ENCODE results near the gene SKI.

The SKI gene

DNA sequence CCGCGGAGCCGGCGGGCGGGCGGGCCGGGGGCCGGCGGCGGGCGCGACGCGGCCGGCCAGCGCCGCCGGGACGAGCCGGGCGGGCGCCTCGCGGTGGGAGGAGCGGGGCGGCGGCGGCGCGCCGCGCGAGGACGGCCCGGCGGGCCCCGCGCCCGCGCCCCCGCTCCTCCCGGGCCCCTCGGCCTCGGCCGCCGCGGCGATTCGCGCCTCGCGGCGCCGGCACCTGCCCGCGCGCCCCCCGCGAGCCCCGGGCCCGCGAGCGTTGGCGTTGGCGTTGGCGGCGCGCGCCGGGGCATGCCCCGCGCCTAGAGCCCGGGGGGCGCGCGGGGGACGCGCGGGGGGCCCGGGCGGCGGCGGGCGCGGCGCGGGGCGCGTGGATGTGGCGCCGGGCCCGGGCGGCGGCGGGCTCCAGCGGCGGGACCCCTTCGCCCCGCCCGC is at the start of gene SKI:
Gene SKI, plus strand, starts transcription at position 163 of the 438 bp plus-strand sequence. CDS start 448 bp downstream, outside the sequence.
- DNase-seq: no peak

DNA sequence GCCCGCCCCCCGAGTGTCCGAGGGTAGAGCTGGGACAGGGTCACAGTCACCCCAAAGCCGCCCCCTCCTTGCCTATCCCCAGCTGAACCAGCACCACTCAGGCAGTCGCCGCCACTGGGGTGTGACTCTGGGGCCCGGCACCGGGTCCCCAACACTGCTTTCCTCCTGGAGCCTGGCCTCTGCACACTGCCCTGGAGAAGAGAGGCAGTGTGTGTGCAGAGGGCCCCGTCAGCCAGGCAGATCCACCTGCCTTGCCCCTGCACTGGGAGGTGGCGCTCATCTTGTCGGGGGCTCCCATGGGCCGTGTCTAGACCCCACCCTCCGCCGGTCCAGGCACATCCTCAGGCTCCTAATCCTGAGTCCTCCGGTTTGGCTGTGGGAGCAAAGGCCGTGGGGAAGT is 49.2 kb upstream of the SKI start:
- DNase-seq: no peak

DNA sequence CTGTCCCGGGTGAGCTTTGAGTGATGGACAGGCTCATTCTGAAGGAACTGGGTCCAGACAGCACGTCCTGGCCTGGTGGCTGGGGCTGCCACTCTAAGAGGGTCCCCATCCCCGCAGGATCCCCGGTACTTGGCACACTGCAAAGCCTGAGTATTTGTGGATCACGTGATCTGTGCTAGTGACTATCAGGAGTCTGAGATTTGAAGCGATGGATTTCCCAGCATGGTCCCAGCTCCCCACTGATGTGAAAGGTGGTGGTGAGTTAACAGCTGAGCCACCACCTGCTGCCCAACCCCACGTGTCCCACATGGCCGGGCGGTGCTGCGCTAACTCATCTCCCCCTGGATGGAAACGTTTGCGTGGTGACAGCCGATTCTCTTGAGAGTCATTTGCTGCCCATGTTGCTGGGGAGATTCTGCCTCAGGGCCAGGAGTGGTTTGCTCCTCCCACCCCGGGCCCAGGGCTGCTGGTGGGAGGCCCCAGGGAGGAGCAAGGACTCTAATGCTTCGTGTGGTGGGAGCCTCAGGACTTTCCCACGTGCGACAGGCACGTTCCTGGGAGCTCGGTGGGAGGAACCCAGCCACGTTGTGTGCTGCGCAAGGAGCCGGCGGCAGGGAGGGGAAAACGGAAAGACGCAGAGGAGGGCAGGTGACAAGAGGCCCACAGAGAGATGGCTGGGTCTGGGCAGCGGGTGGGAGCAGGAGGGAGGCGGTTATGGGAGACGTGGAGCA is 48.7 kb upstream of the SKI start:
- DNase-seq: no peak

DNA sequence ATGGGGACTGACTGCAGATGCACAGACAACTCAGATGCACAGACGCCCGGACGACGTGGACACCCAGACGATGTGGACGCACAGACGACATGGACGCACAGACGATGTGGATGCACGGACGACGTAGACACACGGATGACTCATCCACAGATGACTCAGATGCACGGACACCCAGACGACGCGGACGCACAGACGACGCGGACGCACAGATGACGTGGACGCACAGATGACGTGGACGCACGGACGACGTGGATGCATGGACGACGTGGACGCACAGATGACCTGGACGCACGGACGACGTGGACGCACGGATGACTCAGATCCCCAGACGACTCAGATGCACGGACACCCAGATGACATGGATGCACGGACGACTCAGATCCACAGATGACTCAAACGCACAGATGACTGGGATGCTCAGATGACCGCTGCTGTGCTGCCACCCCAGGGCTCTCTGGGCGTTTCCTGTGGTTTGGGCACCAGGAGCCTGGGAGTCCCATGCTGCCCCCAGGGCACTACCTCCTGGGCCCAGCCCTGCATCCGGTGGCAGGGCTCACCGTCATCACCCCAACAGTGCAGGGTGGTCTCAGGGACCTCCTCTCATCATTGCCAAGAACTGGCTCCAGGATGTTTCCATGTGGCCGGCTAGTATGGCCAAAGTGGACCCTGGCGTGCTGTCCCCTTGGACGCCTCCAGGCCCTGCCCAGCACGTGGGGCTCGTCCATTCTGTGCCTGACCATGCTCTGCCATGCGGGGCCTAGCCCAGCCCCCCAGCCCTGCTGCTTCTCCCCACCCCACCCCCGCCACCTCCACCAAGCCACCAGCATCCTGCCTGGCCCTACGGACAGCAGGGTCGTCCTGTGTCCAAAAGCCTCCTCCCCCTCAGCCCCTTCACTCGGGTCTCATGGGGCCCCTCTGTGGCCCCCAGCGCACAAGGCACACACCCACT is 47.5 kb upstream of the SKI start:
- no peak for DNase-seq

DNA sequence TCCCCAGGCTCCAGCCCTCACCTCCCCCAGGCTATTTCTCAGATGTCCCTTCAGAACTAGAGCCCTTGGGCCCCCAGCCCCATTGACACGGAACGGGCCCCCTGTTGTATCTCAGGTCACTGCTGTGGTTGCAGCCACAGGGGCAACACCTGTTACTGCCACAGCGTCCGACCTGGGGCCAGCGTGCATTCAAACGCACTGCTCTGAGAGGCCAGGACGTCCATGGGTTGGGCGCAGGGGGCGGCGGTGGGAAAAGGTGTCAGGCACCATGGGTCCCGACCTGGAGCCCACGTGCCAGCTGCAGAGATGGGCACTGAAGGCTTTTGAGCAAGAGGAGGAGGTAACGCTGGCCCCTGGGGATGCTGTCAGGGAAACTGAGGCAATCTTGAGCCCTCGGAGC is 46.8 kb upstream of the SKI start:
- no peak for DNase-seq

DNA sequence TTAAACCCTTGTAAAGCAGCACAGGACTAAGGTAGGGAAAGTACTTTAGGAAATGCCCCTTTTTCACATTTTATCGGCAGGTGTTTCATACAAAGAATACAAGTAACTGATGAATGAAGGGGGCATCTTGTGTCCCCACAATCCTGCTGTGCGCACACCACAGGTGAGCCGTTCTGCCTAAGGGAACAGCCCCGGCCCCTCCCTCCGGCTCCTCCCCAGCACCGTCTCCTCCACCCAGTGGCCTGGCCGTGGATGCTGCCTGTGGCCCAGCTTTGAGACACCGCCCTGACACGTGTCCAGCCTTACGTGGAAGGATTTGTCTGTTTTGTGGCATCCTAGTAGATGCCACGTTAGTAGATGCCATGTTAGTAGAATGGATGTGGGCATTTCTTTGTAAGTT is 46.4 kb upstream of the SKI start:
- no peak for DNase-seq

DNA sequence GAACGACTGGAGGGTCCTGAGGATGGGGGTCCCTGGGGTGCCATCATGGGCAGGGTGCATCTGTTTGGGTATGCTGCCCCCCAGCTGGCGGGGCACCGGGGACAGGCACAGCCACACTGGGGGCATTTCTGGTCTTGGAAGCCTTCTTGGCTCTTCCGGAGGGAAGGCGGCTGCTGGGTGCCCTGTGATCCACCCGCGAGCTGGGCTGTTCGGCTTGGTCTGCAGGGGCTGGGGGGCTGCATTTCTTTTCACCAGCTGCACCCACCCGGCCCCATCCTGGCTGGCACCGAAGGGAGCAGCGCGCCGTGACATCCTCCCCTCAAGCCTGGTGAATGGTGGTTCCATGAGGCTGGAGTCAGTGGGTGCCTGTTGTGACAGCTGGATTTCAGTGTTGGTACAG is 45.7 kb upstream of the SKI start:
- no peak for DNase-seq

DNA sequence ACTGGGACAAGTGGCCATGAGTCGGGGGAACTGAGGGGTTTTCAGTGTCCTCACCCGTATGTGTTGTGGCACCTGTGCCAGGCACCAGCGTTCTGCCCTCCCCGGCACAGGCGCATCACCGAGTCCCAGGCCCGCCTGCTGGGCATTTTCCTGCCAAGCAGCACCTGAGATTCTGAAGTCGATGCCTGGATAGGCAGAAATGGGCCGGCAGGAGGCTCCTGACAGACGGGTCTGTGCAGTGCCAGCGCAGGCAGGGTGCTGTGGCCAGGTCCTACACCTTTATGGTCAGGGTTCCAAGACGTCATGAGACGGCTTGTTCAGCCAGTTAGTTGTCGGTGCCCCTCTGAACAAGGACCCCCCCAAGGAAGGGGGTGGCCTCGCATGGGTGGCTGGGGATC is 44.2 kb upstream of the SKI start:
- no peak for DNase-seq

DNA sequence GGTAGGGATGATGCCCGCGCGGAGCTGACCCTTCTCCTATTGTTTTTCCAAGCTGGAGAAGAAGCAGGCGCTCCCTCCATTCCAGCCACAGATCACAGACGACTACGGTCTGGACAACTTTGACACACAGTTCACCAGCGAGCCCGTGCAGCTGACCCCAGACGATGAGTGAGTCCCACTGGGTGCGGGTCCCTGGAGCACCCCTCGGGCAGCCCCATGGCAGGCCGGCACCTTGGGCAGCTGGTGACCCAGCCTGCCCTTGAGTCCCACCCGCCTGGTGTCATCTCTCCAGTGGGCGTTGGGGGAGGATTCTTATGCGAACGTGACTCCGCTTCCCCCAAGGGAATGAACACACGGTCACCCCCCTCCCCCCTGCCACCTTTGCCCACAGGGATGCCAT is 43.6 kb upstream of the SKI start:
- DNase-seq: no peak

DNA sequence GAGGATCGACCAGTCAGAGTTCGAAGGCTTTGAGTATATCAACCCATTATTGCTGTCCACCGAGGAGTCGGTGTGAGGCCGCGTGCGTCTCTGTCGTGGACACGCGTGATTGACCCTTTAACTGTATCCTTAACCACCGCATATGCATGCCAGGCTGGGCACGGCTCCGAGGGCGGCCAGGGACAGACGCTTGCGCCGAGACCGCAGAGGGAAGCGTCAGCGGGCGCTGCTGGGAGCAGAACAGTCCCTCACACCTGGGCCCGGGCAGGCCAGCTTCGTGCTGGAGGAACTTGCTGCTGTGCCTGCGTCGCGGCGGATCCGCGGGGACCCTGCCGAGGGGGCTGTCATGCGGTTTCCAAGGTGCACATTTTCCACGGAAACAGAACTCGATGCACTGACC is 43.2 kb upstream of the SKI start:
- DNase-seq: no peak

DNA sequence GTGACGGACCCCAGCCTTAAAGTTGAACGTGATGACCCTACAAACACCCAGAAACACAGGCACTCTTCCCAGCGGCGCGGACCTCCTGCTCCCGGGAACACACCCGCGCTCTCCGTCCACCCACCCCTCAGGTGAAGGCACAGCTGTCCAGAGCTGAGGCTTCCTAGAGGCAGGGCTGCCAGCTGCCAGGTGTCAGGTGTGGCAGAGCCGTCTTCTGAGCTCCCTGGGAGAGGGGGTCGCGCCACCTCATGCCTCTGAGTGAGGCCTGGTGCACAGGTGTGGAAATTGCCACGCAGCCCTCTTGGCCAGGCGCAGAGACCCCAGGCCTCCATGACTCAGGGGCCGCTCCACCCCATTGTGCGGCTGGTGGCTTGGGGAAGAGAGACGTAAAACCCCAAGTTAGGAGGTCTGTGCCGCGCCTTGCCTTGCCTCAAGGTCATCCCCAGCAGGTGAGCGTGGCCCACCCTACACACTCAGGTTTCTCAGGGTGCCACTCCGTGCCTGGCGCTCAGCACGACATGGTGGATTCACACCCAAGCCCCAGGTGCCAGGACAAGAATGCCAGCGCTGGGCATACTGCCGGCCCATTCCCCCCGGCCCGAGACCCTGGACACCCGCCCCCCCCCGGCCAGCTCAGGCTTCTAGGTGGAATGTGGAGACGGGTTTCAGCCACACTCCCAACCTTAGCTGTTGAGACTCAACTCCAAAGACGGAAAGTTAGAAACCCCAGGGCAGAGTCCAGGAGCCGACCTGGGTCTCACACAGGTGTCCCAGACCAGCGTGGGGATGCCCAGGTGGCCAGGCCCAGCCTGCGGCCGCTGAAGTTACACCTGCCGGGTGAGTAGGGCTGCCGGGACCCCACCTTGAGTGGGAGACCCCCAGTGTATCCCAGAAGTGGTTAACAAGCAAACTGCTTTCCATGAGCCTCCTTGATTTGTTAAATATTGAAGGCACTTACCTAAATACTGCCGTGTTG is 42.0 kb upstream of the SKI start:
- DNase-seq: no peak

DNA sequence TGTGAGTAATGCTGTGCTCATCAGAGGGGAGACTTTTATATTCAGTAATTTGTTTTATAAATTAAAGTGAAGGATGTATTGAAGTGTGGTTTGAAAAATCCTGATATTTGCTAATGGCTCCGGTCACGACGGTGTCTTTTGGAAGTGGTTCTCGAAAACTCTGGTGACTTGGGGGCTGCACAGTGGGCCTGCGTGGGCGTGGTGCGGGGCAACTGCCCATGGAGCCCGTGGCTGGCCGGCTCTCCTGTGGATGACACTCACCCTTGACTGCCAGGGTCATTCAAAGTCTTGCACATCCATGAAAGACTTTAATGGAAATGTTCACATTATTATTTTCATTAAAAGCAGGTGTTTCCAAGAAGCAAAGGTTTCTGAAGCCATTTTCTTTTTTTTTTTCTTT is 41.2 kb upstream of the SKI start:
- DNase-seq: no peak

DNA sequence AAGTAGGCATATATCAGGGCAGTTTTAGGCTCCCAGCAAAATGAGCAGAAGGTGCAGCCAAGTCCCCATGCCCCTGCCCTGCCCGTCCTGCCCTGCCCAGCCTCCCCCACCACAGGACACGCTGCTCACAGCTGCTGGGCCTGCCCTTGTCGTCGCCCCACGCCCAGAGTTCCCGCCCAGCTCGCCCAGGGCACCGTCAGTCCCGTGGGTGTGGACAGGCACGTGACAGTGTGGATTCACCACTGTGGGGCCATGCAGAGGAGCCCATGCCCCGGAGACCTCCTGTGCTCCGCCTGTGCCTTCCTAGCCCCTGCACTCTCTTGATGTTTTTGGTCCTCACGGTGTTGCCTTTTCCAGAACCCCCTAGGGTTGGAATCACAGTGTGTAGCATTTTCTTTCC is 40.5 kb upstream of the SKI start:
- no peak for DNase-seq

DNA sequence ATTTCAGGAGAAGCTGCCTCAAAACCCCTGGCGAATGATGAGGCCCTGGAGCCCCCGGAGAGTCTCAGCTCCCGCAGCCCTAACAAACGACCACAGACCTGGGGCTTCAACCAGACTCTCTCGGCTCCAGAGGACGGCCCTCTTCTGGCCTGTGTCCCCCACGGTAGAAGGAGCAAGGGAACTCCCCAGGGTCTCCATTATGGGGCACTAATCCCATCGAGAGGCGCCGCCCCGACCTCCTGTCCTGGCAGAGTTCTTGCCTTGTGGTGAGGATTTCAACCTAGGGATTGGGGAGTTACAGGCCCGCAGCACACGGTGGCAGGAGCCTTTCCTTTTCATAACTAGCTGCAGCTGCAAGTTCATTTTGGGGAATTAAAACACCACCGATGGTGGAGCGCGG is 39.8 kb upstream of the SKI start:
- DNase-seq: no peak

DNA sequence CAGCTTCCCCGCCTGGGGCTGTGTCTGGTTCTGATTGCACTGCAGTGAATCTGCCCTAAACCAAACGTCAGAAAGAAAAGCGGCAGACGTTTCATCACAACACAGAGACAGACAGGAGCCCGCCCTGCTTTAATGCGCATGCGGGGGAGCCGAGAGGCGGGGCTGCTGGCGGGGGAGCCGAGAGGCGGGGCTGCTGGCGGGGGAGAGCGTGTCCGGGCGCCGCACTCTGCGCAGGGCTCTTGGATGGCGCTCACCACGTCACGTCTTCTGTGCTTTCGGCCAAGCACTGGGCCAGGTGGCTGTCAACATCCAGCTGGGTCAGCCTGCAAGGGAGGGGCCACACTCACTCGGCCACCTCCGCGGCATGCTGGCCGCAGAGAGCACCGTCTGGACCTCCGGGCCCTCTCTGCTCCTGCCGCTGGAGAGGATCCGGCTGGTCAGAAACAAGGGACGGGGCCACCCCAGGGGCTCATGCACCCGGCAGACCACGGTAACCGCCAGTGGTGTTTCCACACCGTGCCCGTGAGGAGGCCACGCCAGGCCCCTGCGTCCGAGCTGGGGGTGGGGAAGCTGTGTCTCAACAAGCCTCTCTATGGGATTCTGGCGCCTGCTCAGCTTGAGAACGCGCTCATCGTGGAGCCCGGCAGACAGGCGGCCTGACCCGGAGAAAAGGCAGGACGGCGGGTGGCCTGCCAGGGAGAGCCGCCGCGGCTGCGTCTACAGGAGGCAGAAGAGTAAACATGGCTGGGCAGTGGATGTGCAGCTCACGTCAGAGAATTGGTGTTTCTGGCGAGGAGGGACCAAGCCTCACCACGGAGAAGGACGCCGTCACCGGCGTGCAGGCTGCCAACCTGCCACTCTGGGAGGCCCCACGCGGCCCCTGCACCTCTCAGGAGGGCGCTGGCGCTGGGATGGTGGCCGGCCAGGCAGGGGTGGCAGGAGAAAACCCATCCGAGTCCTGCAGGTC is 38.4 kb upstream of the SKI start:
- peak; percentile 90 for DNase-seq

DNA sequence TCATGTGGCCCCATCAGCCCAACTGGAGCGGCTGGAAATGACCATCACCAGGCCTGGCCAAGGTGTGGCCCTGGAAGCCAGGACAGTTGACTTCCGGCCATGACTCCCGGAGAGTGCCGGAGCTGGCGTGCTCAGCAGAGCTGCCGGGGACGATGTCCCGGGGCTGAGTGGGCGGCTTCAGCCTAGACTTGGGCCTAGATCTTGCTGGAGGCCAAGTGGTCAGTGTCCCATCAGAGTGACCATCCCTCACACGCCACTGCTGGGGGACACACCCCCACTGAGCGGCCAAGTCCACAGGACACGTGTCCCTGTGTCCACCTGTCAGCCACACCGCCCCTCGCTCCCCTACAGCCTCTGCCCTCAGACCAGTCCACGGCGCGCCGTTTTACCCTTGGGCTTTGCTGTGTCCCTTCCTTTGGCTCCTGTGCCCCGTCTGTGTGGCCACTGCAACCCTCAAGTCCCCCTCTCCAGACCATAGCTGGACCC is 37.6 kb upstream of the SKI start:
- DNase-seq: no peak

DNA sequence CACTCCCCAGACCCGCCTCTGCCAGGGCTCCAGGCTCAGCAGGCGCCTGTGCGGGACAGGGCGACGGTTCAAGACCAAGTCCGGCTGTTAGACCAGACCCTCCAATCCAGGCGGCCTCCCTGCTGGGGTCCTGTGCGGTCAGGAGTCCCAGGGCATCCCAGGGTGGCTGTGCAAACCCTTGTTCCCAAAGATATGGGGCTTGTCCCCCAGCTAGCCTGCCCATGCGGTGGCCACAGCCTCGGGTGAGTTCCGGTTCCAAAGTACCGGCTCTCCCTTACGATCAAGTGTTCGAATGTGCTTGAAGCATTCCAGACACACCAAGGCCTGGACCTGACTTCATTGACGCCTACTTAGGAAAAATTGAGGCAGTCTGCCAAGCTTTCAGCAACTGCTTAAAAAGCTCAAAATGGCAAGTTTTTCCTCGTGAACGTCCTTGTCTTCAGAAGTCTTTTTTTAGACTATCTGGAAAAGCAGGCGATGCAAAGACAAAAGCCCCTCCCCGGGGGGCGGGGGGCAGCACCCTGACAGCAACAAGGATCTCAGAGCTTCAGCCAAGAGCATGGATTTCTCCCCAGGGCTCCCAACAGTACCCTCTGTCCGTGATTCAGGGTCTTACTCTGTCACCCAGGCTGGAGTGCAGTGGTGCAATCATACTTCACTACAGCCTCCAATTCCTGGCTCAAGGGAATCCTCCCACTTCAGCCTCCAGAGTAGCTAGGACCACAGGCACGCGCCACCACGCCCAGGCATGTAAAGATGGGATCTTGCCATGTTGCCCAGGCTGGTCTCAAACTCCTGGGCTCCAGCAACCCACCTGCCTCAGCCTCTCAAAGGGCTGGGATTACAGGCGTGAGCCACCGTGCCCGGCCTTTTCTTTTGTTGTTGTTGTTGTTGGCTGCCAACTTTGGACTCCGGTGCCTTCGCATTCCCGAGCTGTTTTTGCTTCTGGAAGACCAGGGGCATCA is 35.8 kb upstream of the SKI start:
- DNase-seq: no peak

DNA sequence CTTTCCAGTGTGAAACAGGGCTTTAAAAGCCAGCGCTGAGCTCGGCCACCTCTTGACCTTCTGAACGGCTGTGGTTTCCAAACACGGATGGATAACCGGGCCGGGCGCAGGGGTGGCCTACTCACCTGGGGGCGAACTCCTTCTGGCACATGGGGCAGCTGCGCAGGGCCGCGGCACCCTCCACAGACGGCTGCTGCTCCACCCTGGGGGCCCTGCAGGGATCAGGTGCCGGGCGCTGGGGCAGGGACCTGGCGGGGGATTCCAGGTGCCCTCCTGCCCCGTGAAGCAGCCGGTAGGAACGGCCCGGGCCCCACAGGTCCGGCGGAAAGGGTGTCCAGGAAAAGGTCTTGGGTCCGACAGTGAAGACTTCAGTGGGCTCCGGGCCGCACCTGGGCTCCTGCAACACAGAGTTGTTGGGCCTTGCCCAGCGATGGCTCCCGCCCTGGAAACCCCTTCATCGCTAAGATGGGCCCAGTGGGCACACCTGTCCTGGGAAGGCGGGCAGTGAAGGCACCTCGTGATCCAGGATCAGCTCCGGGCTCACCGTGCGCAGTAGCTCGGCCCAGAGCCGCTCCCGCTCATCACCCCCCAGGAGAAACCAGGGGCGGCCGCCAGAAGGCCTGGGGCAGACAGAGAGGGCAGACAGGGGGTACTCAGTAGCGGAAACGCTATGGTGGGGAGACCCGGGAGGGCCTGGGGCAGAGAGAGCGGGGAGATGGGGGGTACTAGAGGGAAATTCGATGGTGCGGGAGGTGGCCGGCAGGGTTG is 34.4 kb upstream of the SKI start:
- no peak for DNase-seq

DNA sequence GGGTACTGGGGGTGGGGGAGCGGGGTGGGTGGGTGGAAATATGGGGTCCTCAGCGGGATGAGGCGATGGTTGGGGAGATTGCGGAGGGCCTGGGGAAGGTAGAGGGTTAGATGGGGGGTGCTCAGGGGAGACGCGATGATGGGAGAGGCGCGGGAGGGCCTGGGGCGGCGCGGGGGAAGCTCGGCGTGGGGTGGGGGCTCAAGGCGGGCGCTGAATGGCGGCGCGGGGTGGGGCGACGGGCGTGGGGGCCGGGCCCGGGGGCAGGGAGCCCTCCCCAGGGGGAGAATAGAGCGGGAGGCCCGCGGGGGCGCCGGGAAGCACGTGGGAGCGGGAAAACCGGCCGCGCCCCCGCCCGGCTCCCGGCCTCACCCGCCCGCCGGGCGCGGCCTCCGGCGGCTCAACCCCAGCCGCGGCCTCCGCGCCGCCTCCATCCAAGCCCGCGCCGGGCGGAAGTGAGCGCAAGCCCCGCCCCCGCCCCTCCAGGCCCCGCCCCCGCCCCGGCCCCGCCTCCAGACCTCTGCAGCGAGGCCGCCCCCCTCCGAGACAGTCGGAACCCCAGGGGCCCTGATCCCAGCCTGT is 33.7 kb upstream of the SKI start, which contains the start of gene FAAP20:
Gene FAAP20, minus strand, starts transcription at position 454 of the 579 bp plus-strand sequence. Its CDS starts 23 bp downstream, at position 431.
- DNase-seq: no peak
